ENCODE results near the gene SELENOV.
A peak's percentile ranks its signal among the peaks of the same experiment; 100 is the strongest.
"Not testable (repeated sequence)": the region's sequence is repeated elsewhere in the genome, so short reads cannot be mapped to it uniquely, and the experiment has no call there.

Gene SELENOV, protein sequence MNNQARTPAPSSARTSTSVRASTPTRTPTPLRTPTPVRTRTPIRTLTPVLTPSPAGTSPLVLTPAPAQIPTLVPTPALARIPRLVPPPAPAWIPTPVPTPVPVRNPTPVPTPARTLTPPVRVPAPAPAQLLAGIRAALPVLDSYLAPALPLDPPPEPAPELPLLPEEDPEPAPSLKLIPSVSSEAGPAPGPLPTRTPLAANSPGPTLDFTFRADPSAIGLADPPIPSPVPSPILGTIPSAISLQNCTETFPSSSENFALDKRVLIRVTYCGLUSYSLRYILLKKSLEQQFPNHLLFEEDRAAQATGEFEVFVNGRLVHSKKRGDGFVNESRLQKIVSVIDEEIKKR

DNA sequence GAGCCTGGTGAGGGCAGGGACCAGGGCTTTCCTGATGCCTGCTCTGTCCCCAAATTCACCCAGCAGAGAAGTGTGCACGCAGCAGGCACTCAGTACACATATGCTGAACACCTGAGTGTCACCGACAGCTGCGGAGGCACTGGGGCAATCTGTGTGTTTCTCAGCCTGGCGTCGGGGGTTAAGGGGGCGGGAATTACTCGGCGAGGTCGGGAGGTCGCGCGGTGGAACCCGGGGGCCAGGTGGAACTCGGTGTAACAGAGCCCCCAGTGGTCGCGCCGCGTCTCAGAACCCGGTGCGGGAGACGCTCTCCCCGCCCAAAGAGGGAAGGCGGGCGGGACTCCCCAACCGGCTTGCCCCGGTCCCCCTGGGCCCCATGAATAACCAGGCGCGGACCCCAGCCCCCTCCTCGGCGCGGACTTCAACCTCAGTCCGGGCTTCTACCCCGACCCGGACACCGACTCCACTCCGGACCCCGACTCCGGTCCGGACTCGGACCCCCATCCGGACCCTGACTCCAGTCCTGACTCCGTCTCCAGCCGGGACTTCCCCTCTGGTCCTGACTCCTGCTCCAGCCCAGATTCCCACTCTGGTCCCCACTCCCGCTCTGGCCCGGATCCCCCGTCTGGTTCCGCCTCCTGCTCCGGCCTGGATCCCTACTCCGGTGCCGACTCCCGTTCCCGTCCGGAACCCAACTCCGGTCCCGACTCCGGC is at the start of gene SELENOV:
SELENOV (plus strand) TSS at position 300 of the 711 bp plus-strand sequence; CDS start at position 374, 74 bp downstream.
- no peak for DNase-seq (ENCODE audit: low read depth)

DNA sequence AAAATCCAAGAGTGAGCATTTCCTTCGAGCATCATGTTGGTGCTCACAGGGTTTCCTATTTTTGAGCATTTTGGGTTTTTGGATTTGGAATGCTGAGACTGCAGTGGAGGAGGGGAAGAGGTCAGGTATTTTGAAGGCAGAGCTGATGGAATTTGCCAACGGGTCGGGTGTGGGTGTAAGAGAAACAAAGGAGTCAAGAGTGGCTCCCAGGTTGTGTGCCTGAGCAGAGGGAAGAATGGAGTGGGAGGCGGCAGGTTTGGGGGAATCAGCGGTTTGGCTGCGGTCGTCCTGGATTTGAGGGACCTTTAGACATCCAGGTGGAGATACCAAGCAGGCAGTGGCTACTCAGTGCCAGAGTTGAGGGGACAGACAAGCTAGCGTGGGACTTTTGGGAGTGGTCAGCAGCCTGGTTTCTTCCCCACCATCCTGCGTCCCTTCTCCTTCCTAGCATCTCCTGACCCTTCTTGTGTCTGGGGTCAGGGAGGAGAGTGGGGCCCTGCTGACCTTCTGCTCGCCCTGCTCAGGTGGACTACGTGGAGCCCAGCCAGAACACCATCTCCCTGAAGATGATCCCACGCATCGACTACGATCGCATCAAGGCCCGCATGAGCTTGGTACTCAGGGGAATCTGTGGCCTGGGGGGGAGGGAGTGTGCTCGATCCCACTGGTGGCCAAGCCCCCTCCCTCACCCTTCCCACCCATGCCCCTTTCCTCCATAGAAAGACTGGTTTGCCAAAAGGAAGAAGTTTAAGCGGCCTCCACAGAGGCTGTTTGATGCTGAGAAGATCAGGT is 48.8 kb upstream of the SELENOV start:
- no peak for DNase-seq (ENCODE audit: low read depth)

DNA sequence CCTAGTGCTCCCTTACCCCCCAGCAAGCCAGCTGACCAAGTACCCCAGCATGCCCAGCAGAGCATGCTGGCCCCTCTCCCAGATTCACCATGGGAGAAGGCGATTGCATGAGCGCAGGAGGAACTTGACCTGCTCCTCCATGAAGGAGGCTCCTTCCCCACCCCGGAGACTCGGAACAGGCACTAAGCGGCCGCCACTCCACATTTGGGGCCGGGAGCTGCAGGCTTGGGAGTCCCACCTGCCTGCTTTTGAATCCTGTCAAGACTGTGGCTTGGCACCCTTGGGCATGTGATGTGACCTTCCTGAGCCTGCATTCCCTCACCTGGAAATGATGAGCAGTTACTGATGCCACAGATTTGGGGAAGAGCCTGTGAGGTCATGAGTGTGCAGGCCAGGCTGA is 47.0 kb upstream of the SELENOV start:
- DNase-seq (ENCODE audit: low read depth): no peak

DNA sequence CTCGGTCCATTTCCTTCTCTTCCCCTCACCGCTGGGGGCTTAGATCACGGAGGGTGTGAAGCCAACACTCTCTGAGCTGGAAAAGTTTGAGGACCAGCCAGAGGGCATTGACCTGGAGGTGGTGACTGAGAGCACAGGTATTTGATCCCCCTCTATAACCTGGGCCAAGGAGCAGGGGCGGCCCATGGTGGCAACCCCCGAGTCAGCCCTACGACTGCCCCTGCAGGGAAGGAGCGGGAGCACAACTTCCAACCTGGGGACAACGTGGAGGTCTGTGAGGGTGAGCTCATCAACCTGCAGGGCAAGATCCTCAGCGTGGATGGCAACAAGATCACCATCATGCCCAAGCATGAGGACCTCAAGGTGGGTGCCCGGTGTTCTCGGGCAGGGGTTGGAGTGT is 45.9 kb upstream of the SELENOV start:
- no peak for DNase-seq (ENCODE audit: low read depth)

DNA sequence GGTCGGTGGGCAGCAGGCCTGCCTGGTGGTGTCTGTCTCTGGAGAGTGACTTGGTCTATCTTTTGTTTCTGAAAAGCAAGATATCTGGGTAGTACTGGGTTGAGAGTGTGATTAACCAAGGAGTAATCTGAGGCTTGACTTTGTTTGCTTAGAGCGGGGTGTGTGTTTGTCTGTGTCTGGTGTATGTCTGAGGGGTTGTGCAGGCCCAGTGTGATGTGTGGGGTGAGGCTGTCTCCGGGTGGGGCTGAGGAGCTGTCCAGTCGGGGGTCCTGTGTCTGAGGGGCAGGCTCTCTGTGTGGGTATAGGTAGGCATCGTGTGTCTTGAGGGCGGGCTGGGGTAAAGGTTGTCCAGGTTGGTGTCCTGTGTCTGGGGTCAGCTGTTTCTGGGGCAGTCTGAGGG is 45.4 kb upstream of the SELENOV start:
- DNase-seq (ENCODE audit: low read depth): no peak

DNA sequence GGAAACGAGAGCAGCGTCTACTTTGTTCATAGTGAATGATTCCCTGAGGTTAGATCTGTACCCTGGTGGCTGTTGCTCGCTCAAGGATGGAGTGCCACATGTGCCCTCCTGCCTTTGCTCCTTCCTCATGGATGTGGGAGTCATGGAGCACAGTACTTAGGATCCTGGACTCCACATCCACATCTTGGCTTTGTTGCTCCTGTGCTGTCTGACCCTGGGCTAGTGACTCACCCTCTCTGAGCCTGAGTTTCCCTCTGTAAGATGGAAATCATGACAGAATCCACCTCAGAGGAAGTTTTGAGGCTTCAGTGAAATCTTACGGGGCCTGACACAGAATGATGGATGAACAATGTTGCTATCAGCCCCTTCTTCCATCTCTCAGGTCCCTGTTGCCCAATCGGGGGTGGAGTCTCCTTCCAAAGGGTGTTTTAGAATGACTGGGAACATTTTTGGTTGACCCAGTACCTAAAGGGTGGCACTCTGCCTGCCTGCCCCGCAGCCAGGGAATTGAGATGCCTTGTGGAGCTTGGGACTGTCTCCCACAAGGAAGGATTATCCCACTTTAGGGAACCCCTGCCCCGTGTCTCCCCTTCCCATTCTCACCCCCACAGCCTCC is 44.1 kb upstream of the SELENOV start:
- DNase-seq (ENCODE audit: low read depth): no peak

DNA sequence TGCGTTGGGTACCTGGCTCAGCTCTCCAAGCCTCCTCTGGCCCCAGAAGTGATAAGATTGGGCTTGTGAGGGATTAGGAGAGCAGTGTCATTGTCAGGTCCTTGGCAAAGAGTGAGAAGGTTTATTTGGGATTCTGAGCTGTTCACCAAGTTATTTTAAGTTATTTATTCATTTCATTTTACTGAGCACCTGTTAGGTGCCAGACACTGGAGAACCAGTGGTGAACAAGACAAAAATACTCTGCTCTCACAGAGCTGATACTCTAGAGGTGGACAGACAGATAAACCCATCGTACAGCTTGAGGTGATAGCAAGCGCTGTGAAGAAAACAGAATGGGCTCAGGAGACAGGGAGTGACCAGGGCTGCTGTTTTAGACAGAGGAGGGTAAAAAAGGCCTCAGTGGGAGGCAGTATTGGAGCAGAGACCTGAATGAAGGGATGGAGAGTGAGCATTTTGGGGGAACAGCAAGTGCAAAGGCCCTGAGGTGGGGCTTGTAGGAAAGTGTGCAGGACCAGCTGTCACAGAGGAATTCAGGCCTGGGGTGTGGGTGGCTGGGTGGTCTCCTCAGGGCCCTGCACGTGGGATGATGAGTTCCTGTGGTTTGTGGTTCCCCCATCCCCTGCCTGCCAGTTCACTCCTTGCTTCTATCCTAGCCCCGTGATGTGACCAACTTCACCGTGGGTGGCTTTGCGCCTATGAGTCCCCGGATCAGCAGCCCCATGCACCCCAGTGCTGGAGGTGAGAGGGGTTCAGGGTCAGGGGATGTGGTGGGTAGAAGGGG is 43.0 kb upstream of the SELENOV start:
- no peak for DNase-seq (ENCODE audit: low read depth)

DNA sequence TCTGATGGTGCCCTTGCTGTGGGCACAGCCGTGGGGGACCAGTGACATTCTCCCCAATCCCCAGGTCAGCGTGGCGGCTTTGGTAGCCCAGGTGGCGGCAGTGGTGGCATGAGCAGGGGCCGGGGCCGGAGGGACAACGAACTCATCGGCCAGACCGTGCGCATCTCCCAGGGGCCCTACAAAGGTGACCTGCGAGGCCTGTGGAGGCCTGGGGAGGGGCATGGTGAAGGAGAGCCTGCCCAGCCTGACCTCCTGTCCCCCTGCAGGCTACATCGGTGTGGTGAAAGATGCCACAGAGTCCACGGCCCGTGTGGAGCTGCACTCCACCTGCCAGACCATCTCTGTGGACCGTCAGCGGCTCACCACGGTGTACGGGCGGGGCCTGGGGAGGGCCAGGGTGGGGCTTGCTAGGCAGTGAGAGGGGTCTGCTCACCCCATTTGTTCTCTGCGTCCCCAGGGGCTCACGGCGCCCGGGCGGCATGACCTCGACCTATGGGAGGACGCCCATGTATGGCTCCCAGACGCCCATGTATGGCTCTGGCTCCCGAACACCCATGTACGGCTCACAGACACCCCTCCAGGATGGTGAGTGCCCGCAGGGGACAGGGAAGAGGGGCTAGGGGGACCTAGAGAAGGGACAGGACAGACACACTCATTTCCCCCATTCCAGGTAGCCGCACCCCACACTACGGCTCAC is 42.0 kb upstream of the SELENOV start:
- no peak for DNase-seq (ENCODE audit: low read depth)

DNA sequence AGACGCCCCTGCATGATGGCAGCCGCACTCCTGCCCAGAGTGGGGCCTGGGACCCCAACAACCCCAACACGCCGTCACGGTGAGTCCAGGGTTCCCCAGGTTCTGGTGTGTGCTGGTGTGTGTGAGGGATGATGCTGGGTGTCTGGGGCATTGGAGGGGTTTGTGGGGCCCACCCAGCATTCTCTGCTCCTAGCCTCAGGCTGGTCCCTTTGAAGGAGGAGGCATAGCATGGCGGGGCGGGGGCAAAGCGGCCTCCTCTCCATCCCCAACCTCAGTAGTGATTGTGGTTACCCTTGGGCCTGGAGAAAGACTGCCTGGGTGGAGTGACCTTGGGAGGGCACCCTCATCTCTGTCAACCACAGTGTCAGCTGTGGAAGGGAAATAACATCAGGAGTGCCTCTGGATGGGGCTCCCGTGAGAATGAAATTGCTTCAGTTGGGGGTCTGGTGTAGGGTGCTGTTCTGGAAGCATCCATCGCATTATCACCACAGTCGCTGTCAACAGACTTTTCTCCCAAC is 41.4 kb upstream of the SELENOV start:
- no peak for DNase-seq (ENCODE audit: low read depth)

DNA sequence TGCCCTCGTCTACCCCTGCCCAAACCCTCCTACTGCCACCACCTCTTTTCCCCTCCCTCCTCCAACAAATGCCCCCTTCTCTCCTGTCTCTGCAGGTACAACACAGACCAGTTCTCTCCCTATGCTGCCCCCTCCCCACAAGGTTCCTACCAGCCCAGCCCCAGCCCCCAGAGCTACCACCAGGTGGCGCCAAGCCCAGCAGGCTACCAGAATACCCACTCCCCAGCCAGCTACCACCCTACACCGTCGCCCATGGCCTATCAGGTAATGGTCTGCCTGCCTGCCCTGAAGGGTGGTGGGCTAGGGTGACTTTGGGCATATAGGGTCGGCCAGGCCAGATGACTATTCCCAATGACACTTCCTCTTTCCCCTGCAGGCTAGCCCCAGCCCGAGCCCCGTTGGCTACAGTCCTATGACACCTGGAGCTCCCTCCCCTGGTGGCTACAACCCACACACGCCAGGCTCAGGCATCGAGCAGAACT is 40.8 kb upstream of the SELENOV start:
- peak; percentile 60 for DNase-seq (ENCODE audit: low read depth)

DNA sequence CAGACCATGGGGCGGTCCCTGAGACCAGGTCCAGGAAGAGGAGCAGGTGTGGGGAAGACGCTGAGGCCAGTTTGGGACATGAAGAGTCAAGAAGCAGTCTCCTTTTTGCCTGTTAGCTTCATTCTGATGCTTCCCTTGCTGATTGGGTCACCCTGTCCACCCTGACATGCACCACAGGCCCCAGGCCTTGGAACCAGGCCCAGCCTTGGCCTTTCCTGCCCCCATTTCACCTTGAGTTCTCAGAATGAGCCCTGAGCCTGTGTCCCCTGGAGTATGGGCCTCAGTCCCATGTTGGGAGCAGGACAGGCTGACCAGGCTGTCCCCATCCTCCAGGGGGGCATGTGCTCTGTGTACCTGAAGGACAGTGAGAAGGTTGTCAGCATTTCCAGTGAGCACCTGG is 39.2 kb upstream of the SELENOV start:
- DNase-seq (ENCODE audit: low read depth): no peak

DNA sequence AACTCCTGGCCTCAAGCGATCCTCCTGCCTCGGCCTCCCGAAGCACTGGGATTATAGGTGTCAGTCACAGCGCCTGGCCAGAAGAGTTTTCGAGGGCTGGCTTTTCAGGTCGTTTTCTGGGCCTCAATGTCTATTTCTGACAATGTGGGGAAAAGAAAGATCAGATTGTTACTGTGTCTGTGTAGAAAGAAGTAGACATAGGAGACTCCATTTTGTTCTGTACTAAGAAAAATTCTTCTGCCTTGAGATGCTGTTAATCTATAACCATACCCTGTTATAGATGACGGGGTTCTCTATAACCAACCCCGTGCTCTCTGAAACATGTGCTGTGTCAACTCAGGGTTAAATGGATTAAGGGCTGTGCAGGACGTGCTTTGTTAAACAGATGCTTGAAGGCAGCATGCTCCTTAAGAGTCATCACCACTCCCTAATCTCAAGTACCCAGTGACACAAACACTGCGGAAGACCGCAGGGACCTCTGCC is 35.6 kb upstream of the SELENOV start:
- not testable (repeated sequence) for DNase-seq (ENCODE audit: low read depth)

DNA sequence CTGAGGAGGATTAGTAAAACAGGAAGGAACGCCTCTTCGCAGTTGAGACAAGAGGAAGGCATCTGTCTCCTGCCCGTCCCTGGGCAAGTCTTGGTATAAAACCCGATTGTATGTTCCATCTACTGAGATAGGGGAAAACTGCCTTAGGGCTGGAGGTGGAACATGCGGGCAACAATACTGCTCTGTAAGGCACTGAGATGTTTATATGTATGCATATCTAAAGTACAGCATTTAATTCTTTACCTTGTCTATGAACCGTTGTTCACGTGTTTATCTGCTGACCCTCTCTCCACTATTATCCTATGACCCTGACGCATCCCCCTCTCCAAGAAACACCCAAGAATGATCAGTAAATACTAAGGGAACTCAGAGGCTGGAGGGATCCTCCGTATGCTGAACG is 35.0 kb upstream of the SELENOV start:
- no peak for DNase-seq (ENCODE audit: low read depth)

DNA sequence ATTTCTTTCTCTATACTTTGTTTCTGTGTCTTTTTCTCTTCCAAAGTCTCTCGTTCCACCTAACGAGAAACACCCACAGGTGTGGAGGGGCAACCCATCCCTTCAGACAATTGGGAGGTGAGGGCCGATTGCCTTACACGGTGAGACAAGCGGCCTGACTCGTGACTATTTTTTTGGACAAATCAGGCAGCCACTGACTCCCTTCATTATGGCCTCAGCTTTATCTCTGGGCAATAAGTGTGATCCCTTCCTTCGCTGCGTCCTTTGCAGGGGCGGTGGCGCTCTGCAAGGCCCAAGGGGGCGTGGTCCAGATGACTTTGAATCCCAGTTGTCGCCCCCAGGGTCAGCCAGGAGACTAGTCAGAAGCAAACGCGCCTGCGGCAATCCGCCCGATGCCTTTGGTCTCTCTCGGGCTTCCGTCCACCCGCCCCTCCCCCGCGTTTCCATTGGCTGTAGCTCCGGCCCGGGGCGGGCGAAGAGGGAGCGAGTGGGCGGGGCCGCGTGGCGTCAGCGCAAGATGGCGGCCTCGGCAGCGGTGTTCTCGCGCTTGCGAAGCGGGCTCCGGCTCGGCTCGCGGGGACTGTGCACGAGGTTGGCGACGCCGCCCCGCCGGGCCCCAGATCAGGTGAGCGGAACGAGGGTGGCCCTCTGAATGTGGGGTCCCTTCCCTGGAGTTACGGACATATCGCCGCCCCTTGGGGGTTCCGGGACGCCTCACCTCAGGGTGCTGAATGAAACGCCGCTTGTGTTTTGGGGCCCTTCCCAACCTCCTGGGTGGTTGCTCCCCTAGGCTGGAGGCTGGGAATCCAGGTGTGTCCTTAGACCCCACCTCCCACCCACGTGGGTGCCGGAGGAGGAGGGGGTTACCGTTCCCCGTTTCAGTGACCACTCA is 34.4 kb upstream of the SELENOV start, which contains the start of gene TIMM50:
TIMM50 (plus strand) TSS at position 502 of the 892 bp plus-strand sequence; CDS start at position 518, 16 bp downstream.
- peak; percentile 97 for DNase-seq (ENCODE audit: low read depth)

DNA sequence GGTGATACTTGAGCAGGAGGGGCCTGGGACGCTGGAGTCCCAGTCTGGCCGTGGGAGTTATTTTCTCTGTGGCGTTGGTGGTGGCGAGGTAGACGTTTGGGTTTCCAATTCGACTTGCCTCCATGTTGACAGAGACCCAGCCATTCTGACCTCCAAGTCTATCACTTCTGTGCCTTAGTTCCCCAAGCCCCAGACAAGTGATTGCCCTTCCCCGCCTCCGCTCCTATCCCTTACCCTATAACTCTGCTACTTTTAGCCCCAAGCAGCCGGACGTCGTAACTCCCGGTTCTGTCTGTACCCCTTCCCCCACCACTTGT is 33.8 kb upstream of the SELENOV start:
- no peak for DNase-seq (ENCODE audit: low read depth)

DNA sequence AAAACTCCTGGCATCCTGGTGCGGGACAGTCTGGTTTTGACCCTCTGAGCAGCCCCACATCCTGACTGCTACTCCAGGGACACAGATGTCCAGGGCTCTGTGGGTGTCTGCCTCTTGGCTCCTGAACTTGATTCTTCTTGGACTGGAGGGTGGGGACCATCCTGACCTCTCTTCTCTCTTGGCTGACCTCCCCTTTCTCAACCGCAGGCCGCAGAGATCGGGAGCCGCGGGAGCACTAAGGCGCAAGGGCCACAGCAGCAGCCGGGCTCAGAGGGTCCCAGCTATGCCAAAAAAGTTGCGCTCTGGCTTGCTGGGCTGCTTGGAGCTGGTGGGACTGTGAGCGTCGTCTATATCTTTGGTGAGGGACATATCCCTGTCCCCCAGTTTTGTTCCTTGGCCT is 33.3 kb upstream of the SELENOV start:
- DNase-seq (ENCODE audit: low read depth): no peak

DNA sequence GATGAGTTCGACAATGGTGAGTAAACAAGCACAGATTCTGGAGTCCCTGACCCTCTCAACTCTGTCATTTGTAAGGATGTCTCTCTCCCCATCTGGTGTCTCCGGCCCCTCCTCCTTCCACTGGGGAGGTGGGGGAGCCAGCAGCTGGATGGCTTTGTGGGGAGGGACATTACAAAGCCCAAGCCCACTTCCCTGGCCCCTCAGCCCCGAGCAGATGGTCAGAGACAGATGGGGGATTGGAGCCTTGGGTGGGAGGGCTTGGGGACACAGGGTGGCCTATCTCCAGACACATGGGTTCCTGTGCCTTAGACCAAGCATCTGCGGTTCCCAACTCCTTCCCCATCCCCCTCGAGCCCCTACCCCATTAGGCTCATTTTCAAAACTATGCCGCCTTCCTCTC is 31.8 kb upstream of the SELENOV start:
- no peak for DNase-seq (ENCODE audit: low read depth)

DNA sequence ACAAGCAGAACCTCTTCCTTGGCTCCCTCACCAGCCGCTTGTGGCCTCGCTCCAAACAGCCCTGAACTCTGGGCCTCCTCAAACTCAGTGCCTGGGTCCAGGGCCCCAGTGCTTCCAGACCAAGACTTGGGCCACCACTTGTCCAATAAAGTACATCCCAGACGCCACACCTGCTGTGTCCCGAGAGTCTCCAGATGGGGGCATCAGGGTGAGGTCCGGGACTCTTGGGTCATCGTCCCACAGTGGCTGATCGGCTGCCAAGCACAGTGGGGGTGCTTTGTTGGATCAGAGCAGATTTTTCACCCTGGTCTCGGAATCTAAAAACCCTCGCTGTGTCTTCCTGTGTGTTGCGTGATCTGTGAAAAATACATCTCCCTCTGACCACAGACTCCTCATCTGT is 25.2 kb upstream of the SELENOV start:
- no peak for DNase-seq (ENCODE audit: low read depth)

DNA sequence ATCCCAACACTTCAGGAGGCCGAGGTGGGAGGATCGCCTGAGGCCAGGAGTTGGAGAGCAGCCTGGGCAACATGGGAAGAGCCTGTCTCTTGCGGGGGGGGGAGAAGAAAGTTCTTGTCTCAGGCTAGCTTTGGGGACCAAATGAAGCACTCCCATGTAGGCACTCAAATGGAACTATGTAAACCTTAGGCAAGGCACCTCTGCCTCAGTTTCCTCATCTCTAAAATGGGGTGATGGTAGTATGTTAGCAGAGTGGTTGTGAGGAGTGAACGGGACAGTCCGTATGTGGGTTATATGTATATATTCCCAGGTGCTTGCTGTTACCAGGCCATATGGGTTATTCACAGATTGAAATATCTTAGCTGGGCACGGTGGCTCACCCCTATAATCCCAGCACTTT is 22.7 kb upstream of the SELENOV start:
- no peak for DNase-seq (ENCODE audit: low read depth)
